ENCODE data around the gene ANTXR2.

DNA sequence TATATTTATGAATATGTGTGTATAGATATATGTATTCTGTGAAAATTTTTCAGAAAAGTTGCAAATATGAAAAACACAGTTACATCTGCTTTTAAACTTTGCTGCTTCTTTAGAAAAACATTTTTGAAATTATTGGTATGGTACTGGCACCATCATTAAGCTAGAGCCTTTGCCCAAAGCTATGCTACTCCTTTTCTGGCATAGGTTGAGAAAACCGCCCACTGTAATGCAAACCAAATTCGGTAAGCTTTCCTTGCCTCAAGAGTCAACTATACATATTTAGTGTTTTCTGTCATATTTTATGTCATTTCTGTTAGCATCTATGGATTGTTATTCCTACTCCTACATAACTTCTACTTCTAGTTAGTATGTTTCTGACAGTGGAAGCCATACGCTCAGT is 50.7 kb downstream of the ANTXR2 start:
- TF ChIP-seq ASH2L (IDR thresholded peaks at IDR 0.05; ENCODE audit: low read length), result no peak
- TF ChIP-seq POLR2A (IDR thresholded peaks at IDR 0.05; ENCODE audit: control extremely low read depth in 1 of 2, low read depth in 2 of 2, low read length in 2 of 2), result no peak
- TF ChIP-seq, protein P1, sequence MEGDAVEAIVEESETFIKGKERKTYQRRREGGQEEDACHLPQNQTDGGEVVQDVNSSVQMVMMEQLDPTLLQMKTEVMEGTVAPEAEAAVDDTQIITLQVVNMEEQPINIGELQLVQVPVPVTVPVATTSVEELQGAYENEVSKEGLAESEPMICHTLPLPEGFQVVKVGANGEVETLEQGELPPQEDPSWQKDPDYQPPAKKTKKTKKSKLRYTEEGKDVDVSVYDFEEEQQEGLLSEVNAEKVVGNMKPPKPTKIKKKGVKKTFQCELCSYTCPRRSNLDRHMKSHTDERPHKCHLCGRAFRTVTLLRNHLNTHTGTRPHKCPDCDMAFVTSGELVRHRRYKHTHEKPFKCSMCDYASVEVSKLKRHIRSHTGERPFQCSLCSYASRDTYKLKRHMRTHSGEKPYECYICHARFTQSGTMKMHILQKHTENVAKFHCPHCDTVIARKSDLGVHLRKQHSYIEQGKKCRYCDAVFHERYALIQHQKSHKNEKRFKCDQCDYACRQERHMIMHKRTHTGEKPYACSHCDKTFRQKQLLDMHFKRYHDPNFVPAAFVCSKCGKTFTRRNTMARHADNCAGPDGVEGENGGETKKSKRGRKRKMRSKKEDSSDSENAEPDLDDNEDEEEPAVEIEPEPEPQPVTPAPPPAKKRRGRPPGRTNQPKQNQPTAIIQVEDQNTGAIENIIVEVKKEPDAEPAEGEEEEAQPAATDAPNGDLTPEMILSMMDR (IDR thresholded peaks at IDR 0.05; ENCODE audit: control extremely low read depth in 1 of 3, insufficient read depth in 1 of 3, low read depth in 1 of 3, low read length in 3 of 3), result no peak
- no peak for TF ChIP-seq SP4 (IDR thresholded peaks at IDR 0.05; ENCODE audit: low read length)
- TF ChIP-seq CEBPB (IDR thresholded peaks at IDR 0.05; ENCODE audit: low read depth, low read length), result no peak
- no peak for TF ChIP-seq POLR2AphosphoS5 (IDR thresholded peaks at IDR 0.05; ENCODE audit: low read depth, low read length)
- TF ChIP-seq EZH2 (IDR thresholded peaks at IDR 0.05; ENCODE audit: low read depth, low read length, severe bottlenecking), result no peak
- TF ChIP-seq MAX (IDR thresholded peaks at IDR 0.05), result no peak
- TF ChIP-seq FOSL1 (IDR thresholded peaks at IDR 0.05; ENCODE audit: insufficient read depth, low read depth, low read length), result no peak
- TF ChIP-seq TCF12 (IDR thresholded peaks at IDR 0.05; ENCODE audit: low read depth, low read length), result no peak

Measured in H1 (cell line).